ENCODE results near the gene SNX2. TPM values are rescaled to one million over a fixed set of nuclear protein-coding genes. Genes with fewer than 3 reads are reported as not detected.

The SNX2 gene
- total RNA-seq, 2 donors from 2014 or later, result 69.7 to 82.8 TPM

GRCh38 chr5:122770477-122770876 is 4.4 kb upstream of the SNX2 start:
- Histone ChIP-seq H3K4me1 (ENCODE audit: control insufficient read depth in 1 of 2, low read depth in 2 of 2) (peaks cover 0 to 15% of the 10 kb centered on the region in 2 donors), H3K36me3 (no peaks in the 10 kb centered on the region), H3K27me3 (replicated peaks; ENCODE audit: insufficient read depth) (no peaks in the 10 kb centered on the region), H3K27ac (no peak overlapping the region), H3K9me3 (no peaks in the 10 kb centered on the region), H3K4me3 (no peak overlapping the region)
- ATAC-seq (ENCODE audit: insufficient number of reproducible peaks, low FRiP score, low read depth) (no peak), DNase-seq (ENCODE audit: low spot score) (no peak)
- TF ChIP-seq CTCF (IDR thresholded peaks at IDR 0.05), result no peak

GRCh38 chr5:122772446-122772845 is 2.4 kb upstream of the SNX2 start:
- ATAC-seq (ENCODE audit: insufficient number of reproducible peaks, low FRiP score, low read depth), result no peak
- Histone ChIP-seq H3K4me3 (no peak overlapping the region), H3K9me3 (no peaks in the 10 kb centered on the region), H3K36me3 (no peaks in the 10 kb centered on the region), H3K27ac (peak overlapping the region in 1 of 2 donors; percentile 15), H3K27me3 (replicated peaks; ENCODE audit: insufficient read depth) (no peaks in the 10 kb centered on the region), H3K4me1 (ENCODE audit: control insufficient read depth in 1 of 2, low read depth in 2 of 2) (peaks cover 9 to 30% of the 10 kb centered on the region in 2 donors)
- TF ChIP-seq CTCF (IDR thresholded peaks at IDR 0.05), result no peak
- DNase-seq (ENCODE audit: low spot score), result no peak

GRCh38 chr5:122773619-122774018 is 1.3 kb upstream of the SNX2 start:
- DNase-seq (ENCODE audit: low spot score), result no peak
- ATAC-seq (ENCODE audit: insufficient number of reproducible peaks, low FRiP score, low read depth), result no peak
- no peaks in the 10 kb centered on the region for H3K36me3 ChIP-seq
- peaks cover 19 to 41% of the 10 kb centered on the region in 2 donors for H3K4me1 ChIP-seq (ENCODE audit: control insufficient read depth in 1 of 2, low read depth in 2 of 2)
- no peaks in the 10 kb centered on the region for H3K27me3 ChIP-seq (replicated peaks; ENCODE audit: insufficient read depth)
- no peak overlapping the region for H3K4me3 ChIP-seq
- H3K27ac ChIP-seq, result peak overlapping the region in 1 of 2 donors; percentile 69
- no peaks in the 10 kb centered on the region for H3K9me3 ChIP-seq
- TF ChIP-seq CTCF (IDR thresholded peaks at IDR 0.05), result no peak

- no peak for TF ChIP-seq CTCF (IDR thresholded peaks at IDR 0.05)
- Histone ChIP-seq H3K4me3 (peak overlapping the region; percentile 87), H3K27me3 (replicated peaks; ENCODE audit: insufficient read depth) (no peaks in the 10 kb centered on the region), H3K9me3 (no peaks in the 10 kb centered on the region), H3K27ac (peak overlapping the region; percentile 67 to 69), H3K36me3 (no peaks in the 10 kb centered on the region), H3K4me1 (ENCODE audit: control insufficient read depth in 1 of 2, low read depth in 2 of 2) (peaks cover 19 to 45% of the 10 kb centered on the region in 2 donors)
- ATAC-seq (ENCODE audit: insufficient number of reproducible peaks, low FRiP score, low read depth) (peak; percentile 62), DNase-seq (ENCODE audit: low spot score) (no peak)
Observed at GRCh38 chr5:122774519-122774860, 390 bp upstream of the SNX2 start.

- peak overlapping the region; percentile 87 for H3K4me3 ChIP-seq
- H3K36me3 ChIP-seq, result no peaks in the 10 kb centered on the region
- ATAC-seq (ENCODE audit: insufficient number of reproducible peaks, low FRiP score, low read depth) (no peak), DNase-seq (ENCODE audit: low spot score) (no peak)
- no peaks in the 10 kb centered on the region for H3K27me3 ChIP-seq (replicated peaks; ENCODE audit: insufficient read depth)
- H3K9me3 ChIP-seq, result no peaks in the 10 kb centered on the region
- no peak for TF ChIP-seq CTCF (IDR thresholded peaks at IDR 0.05)
- peaks cover 19 to 45% of the 10 kb centered on the region in 2 donors for H3K4me1 ChIP-seq (ENCODE audit: control insufficient read depth in 1 of 2, low read depth in 2 of 2)
- peak overlapping the region; percentile 85 to 91 for H3K27ac ChIP-seq
Observed at GRCh38 chr5:122775550-122776542, 966 bp downstream of the SNX2 start.

All from thoracic aorta (tissue), 2 donors.